Epithelial cell of esophagus (primary cell): Measurements from ENCODE around the gene CCM2.

ENCODE experiments used
- DNase-seq: peaks from one replicate; pipeline ENCODE4 v3.0.0; 2010; ENCODE audit warnings: low read depth
- H3K4me3 ChIP-seq: 2 replicates; pipeline ENCODE4 v1.5.1; 2011; ENCODE audit warnings: mild to moderate bottlenecking, low read length, control low read depth
- CTCF ChIP-seq: IDR thresholded peaks from 2 replicates; pipeline ENCODE4 v1.5.1; 2011; ENCODE audit warnings: low read depth, mild to moderate bottlenecking, low read length, control low read depth, inconsistent platforms; ENCODE audit not compliant: insufficient read depth; ENCODE audit errors: missing control alignments

CCM2 gene

GRCh38 chr7:45088146-45088701 lies 88.2 kb downstream of the CCM2 start:
- H3K4me3 ChIP-seq = no peak overlapping the region
- DNase-seq = no peak
- no peak for TF ChIP-seq CTCF

GRCh38 chr7:45088821-45089340 lies 88.9 kb downstream of the CCM2 start, which contains the start of gene NACAD:
NACAD (minus strand) TSS chr7:45088969; CDS start chr7:45088894, 75 bp downstream.
- peak; percentile 17 for DNase-seq
- peak within 1 kb of the TSS; percentile 24 for H3K4me3 ChIP-seq
- TF ChIP-seq CTCF = no peak

- DNase-seq = peak; percentile 71
- no peak for TF ChIP-seq CTCF
- H3K4me3 ChIP-seq = peak overlapping the region; percentile 24
These were observed 89.4 kb downstream of the CCM2 start for GRCh38 chr7:45089341-45089891.

- DNase-seq = peak; percentile 87
- no peak for TF ChIP-seq CTCF
- H3K4me3 ChIP-seq = no peak overlapping the region
These were observed 92.3 kb downstream of the CCM2 start for GRCh38 chr7:45092100-45092930.

- H3K4me3 ChIP-seq = no peak overlapping the region
- no peak for TF ChIP-seq CTCF
- DNase-seq = no peak
These were observed 92.9 kb downstream of the CCM2 start for GRCh38 chr7:45092931-45093235.

GRCh38 chr7:45098983-45099839 lies 99.2 kb downstream of the CCM2 start:
- DNase-seq = no peak
- TF ChIP-seq CTCF = no peak

More at GRCh38 chr7:45098983-45099839, 99.2 kb downstream of the CCM2 start:
- H3K4me3 ChIP-seq = no peak overlapping the region
